WTC11 (cell line): ENCODE measurements around the gene SEC11A. TPM values are rescaled to one million over a fixed set of nuclear protein-coding genes. Genes with fewer than 3 reads are reported as not detected.

Source experiments
- ATF1 ChIP-seq: sonication (generic); formaldehyde crosslinking; IDR thresholded peaks from 2 replicates; pipeline ENCODE4 v1.8.1; 2023; ENCODE audit warnings: mild to moderate bottlenecking, moderate library complexity, missing genetic modification reagents
- EMX1 ChIP-seq: fragments of 250-450 bp; sonication (Bioruptor Pico); IDR thresholded peaks from 2 replicates; pipeline ENCODE4 v1.8.0; 2021; ENCODE audit warnings: mild to moderate bottlenecking
- ESRRA ChIP-seq: sonication (generic); formaldehyde crosslinking; IDR thresholded peaks from 2 replicates; pipeline ENCODE4 v1.8.1; 2022; ENCODE audit warnings: mild to moderate bottlenecking, missing genetic modification reagents, borderline replicate concordance
- FOXJ3 ChIP-seq: sonication (generic); formaldehyde crosslinking; IDR thresholded peaks from 2 replicates; pipeline ENCODE4 v1.9.0; 2021; ENCODE audit warnings: missing genetic modification reagents, mild to moderate bottlenecking, borderline replicate concordance
- MAX ChIP-seq: sonication (generic); formaldehyde crosslinking; IDR thresholded peaks from 2 replicates; pipeline ENCODE4 v1.8.0; 2022; ENCODE audit warnings: mild to moderate bottlenecking, missing genetic modification reagents
- PRRX2 ChIP-seq: fragments of 250-450 bp; sonication (Bioruptor Pico); IDR thresholded peaks from 2 replicates; pipeline ENCODE4 v1.8.0; 2021; ENCODE audit warnings: mild to moderate bottlenecking
- SMAD4 ChIP-seq: sonication (generic); formaldehyde crosslinking; IDR thresholded peaks from 2 replicates; pipeline ENCODE4 v1.8.0; 2022; ENCODE audit warnings: mild to moderate bottlenecking, missing genetic modification reagents
- total RNA-seq: library from RNA; stranded (reverse); gene quantifications from 3 replicates; pipeline ENCODE4 v1.2.3, GENCODE V29; 2021

SEC11A gene
- total RNA-seq, 1 experiment from 2014 or later, result 214 TPM

DNA sequence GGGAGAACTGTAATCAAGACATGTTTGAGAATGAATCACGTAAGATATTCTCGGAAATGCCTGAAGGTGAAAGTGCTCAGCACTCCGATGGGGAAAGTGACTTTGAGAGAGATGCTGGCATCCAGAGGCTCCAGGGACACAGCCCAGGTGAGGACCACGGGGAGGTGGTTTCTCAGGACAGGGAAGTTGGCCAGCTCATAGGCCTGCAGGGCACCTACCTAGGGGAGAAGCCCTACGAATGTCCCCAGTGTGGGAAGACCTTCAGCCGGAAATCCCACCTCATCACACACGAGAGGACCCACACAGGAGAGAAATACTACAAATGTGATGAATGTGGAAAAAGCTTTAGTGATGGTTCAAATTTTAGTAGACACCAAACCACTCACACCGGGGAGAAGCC lies 95.3 kb downstream of the SEC11A start (continued):
- no peak for TF ChIP-seq SMAD4
- no peak for TF ChIP-seq ESRRA
- no peak for TF ChIP-seq PRRX2 (CRISPR knock-in tag)
- TF ChIP-seq FOXJ3 (CRISPR knock-in tag), result no peak
- no peak for TF ChIP-seq ATF1
- TF ChIP-seq MAX, result no peak
- no peak for TF ChIP-seq EMX1 (CRISPR knock-in tag)

Other genes with a start within 250 kb of the SEC11A start
- gene ZSCAN2, start 115.1 kb downstream of the SEC11A start, total RNA-seq, result 39.6 to 51.9 TPM (median 44.4 TPM) in 3 replicates
- 21.2 to 22.6 TPM (median 21.4 TPM) in 3 replicates for gene WDR73, start 61.9 kb downstream of the SEC11A start, total RNA-seq
- 14.9 to 16.2 TPM (median 15.3 TPM) in 3 replicates for gene NMB, start 57.9 kb downstream of the SEC11A start, total RNA-seq
- gene ZNF592, start 32.5 kb upstream of the SEC11A start, total RNA-seq, result 26.7 to 28.0 TPM (median 27.6 TPM) in 3 replicates
- 16.5 to 23.0 TPM (median 20.9 TPM) in 3 replicates for gene ALPK3, start 101.2 kb upstream of the SEC11A start, total RNA-seq
- gene SLC28A1, start 168.5 kb upstream of the SEC11A start, total RNA-seq, result 0.14 to 0.16 TPM in 2 of 3 replicates, not detected in the other